GM19438 (cell line): ENCODE measurements around the gene MLN.

Experiments
- ATAC-seq: cut with Tn5 transposase; IDR thresholded peaks from one replicate; pipeline ENCODE4 v1.9.1; 2021; ENCODE audit warnings: low read depth; ENCODE audit not compliant: unreplicated experiment

MLN gene

GRCh38 chr6:33817489-33817888 lies 13.7 kb upstream of the MLN start:
- ATAC-seq: no peak

GRCh38 chr6:33816911-33817310 lies 13.1 kb upstream of the MLN start:
- no peak for ATAC-seq

- ATAC-seq: no peak
Observed at GRCh38 chr6:33815854-33816253, 12.1 kb upstream of the MLN start.

- ATAC-seq: no peak
Observed at GRCh38 chr6:33813990-33814985, 10.5 kb upstream of the MLN start.

GRCh38 chr6:33813246-33813904 lies 9.6 kb upstream of the MLN start:
- ATAC-seq: no peak

GRCh38 chr6:33812669-33813068 lies 8.9 kb upstream of the MLN start:
- no peak for ATAC-seq

- ATAC-seq: no peak
Observed at GRCh38 chr6:33809594-33809993, 5.8 kb upstream of the MLN start.

- ATAC-seq: no peak
Observed at GRCh38 chr6:33808641-33809180, 4.9 kb upstream of the MLN start.

GRCh38 chr6:33807606-33808005 lies 3.8 kb upstream of the MLN start:
- ATAC-seq: no peak

- ATAC-seq: no peak
Observed at GRCh38 chr6:33806841-33807240, 3.0 kb upstream of the MLN start.

- ATAC-seq: no peak
Observed at GRCh38 chr6:33802186-33802958, 1.4 kb downstream of the MLN start.

GRCh38 chr6:33801611-33802010 lies 2.2 kb downstream of the MLN start:
- no peak for ATAC-seq

GRCh38 chr6:33800248-33800969 lies 3.4 kb downstream of the MLN start:
- no peak for ATAC-seq

- ATAC-seq: no peak
Observed at GRCh38 chr6:33799454-33800113, 4.2 kb downstream of the MLN start.

GRCh38 chr6:33798343-33798848 lies 5.4 kb downstream of the MLN start:
- ATAC-seq: no peak

- no peak for ATAC-seq
Observed at GRCh38 chr6:33797626-33798342, 6.0 kb downstream of the MLN start.

- no peak for ATAC-seq
Observed at GRCh38 chr6:33794910-33795623, 8.7 kb downstream of the MLN start.

- ATAC-seq: no peak
Observed at GRCh38 chr6:33792981-33793380, 10.8 kb downstream of the MLN start.
